Immature natural killer cell (primary cell): ENCODE measurements around the gene HFE. TPM values are rescaled to one million over a fixed set of nuclear protein-coding genes. Genes with fewer than 3 reads are reported as not detected.
"Not testable (repeated sequence)": the region's sequence is repeated elsewhere in the genome, so short reads cannot be mapped to it uniquely, and the experiment has no call there.

Experiments used
- DNase-seq, 3 donors: peaks; one replicate each; pipeline ENCODE4 v3.0.0; 2022; ENCODE audit warnings: mixed read lengths in 1 of 3
- H3K27ac Mint-ChIP-seq, 6 donors: one replicate each; pipeline ENCODE4 v1.8.0; 2020; ENCODE audit warnings: mixed read lengths in 6 of 6, mild to moderate bottlenecking in 5 of 6, inconsistent platforms in 4 of 6, moderate library complexity in 3 of 6
- H3K27me3 Mint-ChIP-seq, 3 donors: one replicate each; pipeline ENCODE4 v1.8.0; 2020 to 2021; ENCODE audit warnings: low read depth in 3 of 3, mild to moderate bottlenecking in 3 of 3, mixed read lengths in 3 of 3, moderate library complexity in 3 of 3, inconsistent platforms in 1 of 3
- H3K36me3 Mint-ChIP-seq, 3 donors: one replicate each; pipeline ENCODE4 v1.8.0; 2020; ENCODE audit warnings: mixed read lengths in 3 of 3, inconsistent platforms in 2 of 3, mild to moderate bottlenecking in 2 of 3
- H3K4me1 Mint-ChIP-seq, 2 donors: one replicate each; pipeline ENCODE4 v1.8.0; 2020; ENCODE audit warnings: inconsistent platforms in 2 of 2, mild to moderate bottlenecking in 2 of 2, mixed read lengths in 2 of 2, moderate library complexity in 1 of 2
- H3K4me3 Mint-ChIP-seq, 5 donors: one replicate each; pipeline ENCODE4 v1.8.0; 2020; ENCODE audit warnings: mild to moderate bottlenecking in 5 of 5, mixed read lengths in 5 of 5, inconsistent platforms in 3 of 5, moderate library complexity in 3 of 5
- H3K9me3 Mint-ChIP-seq, 6 donors: one replicate each; pipeline ENCODE4 v1.8.0; 2020; ENCODE audit warnings: mild to moderate bottlenecking in 6 of 6, mixed read lengths in 6 of 6, inconsistent platforms in 4 of 6, moderate library complexity in 3 of 6
- polyA plus RNA-seq, 3 donors: library from polyadenylated mRNA; unstranded; fragments of 300-500 nt; fragmentation: Illumina TruSeq; gene quantifications; one replicate each; pipeline ENCODE4 v1.2.3, GENCODE V29; 2021

HFE gene
- polyA plus RNA-seq, 3 donors from 2014 or later = 0.90 to 5.1 (median 1.8) TPM

- peaks cover 0 to 2% (median 0%) of the 10 kb centered on the region in 6 donors for H3K9me3 Mint-ChIP-seq
- DNase-seq = no peak
- H3K27me3 Mint-ChIP-seq = peaks cover 8 to 17% (median 12%) of the 10 kb centered on the region in 3 donors
- peaks cover 16 to 18% of the 10 kb centered on the region in 2 donors for H3K4me1 Mint-ChIP-seq
- H3K36me3 Mint-ChIP-seq = no peaks in the 10 kb centered on the region
- H3K4me3 Mint-ChIP-seq = no peak overlapping the region
- no peak overlapping the region for H3K27ac Mint-ChIP-seq
These were observed 20.7 kb downstream of the HFE start for GRCh38 chr6:26107935-26108334.

GRCh38 chr6:26109772-26110171, 22.5 kb downstream of the HFE start:
- H3K27me3 Mint-ChIP-seq = peaks cover 0 to 5% (median 4%) of the 10 kb centered on the region in 3 donors
- H3K9me3 Mint-ChIP-seq = peaks cover 0 to 2% (median 0%) of the 10 kb centered on the region in 6 donors
- H3K4me3 Mint-ChIP-seq = no peak overlapping the region
- peaks cover 0 to 3% (median 0%) of the 10 kb centered on the region in 3 donors for H3K36me3 Mint-ChIP-seq
- no peak for DNase-seq
- no peak overlapping the region for H3K27ac Mint-ChIP-seq
- H3K4me1 Mint-ChIP-seq = no peaks in the 10 kb centered on the region

DNA sequence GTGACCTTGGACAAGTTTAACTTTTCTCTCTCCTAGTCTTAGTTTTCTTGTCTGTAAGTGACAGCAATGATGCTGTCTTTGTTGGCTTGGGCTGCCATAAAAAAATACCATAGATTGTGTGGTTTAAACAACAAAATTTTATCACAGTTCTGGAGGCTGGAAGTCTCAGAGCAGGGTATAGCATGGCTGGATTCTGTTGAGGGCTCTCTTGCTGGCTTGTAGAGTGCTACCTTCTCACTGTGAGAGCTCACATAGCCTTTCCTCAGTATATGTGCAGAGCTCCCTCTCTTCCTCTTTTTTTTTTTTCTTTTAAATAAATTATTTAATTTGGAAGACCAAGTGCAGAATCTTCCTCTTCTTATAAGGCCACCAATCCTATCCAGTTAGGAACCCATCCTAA, 26.3 kb downstream of the HFE start:
- H3K4me1 Mint-ChIP-seq = no peaks in the 10 kb centered on the region
- no peaks in the 10 kb centered on the region for H3K9me3 Mint-ChIP-seq
- DNase-seq = no peak
- peaks cover 0 to 5% (median 4%) of the 10 kb centered on the region in 3 donors for H3K27me3 Mint-ChIP-seq
- no peak overlapping the region for H3K4me3 Mint-ChIP-seq
- H3K27ac Mint-ChIP-seq = no peak overlapping the region
- peaks cover 0 to 3% (median 0%) of the 10 kb centered on the region in 3 donors for H3K36me3 Mint-ChIP-seq

- peaks cover 0 to 4% (median 2%) of the 10 kb centered on the region in 3 donors for H3K27me3 Mint-ChIP-seq
- no peak overlapping the region for H3K27ac Mint-ChIP-seq
- H3K4me3 Mint-ChIP-seq = no peak overlapping the region
- peaks cover 0 to 3% (median 0%) of the 10 kb centered on the region in 3 donors for H3K36me3 Mint-ChIP-seq
- no peak for DNase-seq
- H3K9me3 Mint-ChIP-seq = no peaks in the 10 kb centered on the region
- no peaks in the 10 kb centered on the region for H3K4me1 Mint-ChIP-seq
These were observed 28.0 kb downstream of the HFE start for GRCh38 chr6:26115226-26115625.

DNA sequence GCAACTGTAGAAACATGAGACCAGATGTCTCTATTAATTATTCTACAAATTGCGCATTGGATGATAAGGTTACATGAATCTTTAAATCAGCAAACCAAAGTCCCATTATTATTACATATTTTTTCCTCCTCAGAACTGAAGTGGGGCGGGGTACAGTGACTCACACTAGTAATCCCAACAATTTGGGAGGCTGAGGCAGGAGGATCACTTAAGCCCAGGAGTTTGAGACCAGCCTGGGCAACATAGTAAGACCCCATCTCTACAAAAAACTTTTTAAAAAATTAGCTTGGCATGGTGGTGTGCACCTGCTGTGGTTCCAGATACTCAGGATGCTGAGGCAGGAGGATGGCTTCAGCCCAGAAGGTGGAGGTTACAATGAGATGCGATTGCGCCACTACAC, 29.0 kb downstream of the HFE start:
- no peak overlapping the region for H3K27ac Mint-ChIP-seq
- peaks cover 0 to 3% of the 10 kb centered on the region in 2 donors for H3K4me1 Mint-ChIP-seq
- peaks cover 0 to 6% (median 0%) of the 10 kb centered on the region in 3 donors for H3K36me3 Mint-ChIP-seq
- no peaks in the 10 kb centered on the region for H3K9me3 Mint-ChIP-seq
- no peak overlapping the region for H3K4me3 Mint-ChIP-seq
- peaks cover 0 to 4% (median 2%) of the 10 kb centered on the region in 3 donors for H3K27me3 Mint-ChIP-seq
- DNase-seq = no peak

GRCh38 chr6:26118999-26119398, 31.8 kb downstream of the HFE start:
- no peak overlapping the region for H3K27ac Mint-ChIP-seq
- H3K4me3 Mint-ChIP-seq = no peak overlapping the region
- no peaks in the 10 kb centered on the region for H3K9me3 Mint-ChIP-seq
- peaks cover 0 to 6% (median under 1%) of the 10 kb centered on the region in 3 donors for H3K36me3 Mint-ChIP-seq
- H3K4me1 Mint-ChIP-seq = peaks cover 11 to 17% of the 10 kb centered on the region in 2 donors
- DNase-seq = no peak
- H3K27me3 Mint-ChIP-seq = peaks cover 13 to 14% (median 13%) of the 10 kb centered on the region in 3 donors

- H3K4me3 Mint-ChIP-seq, H3K27ac Mint-ChIP-seq, DNase-seq, H3K36me3 Mint-ChIP-seq, H3K9me3 Mint-ChIP-seq: not testable (repeated sequence)
- H3K27me3 Mint-ChIP-seq = peaks cover 19 to 21% (median 19%) of the 10 kb centered on the region in 3 donors
- peaks cover 11 to 17% of the 10 kb centered on the region in 2 donors for H3K4me1 Mint-ChIP-seq
These were observed 32.9 kb downstream of the HFE start for GRCh38 chr6:26120115-26120514.

DNA sequence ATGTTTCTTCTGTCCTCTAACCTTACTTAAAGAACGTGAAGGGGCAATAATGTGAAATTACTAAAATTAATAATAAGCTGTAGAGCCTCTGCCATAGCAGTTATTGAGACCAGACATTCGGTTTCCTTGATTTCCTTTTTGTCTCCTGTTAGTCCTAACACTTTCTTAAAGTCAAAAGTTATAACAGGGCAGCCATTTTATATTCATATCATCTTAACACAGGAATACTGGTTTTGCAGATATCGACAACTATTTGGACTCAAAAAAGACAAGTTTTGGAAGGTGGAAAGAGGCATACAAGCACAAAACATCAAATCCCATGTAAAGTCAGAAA, 33.5 kb downstream of the HFE start:
- H3K36me3 Mint-ChIP-seq = peaks cover 0 to 8% (median 6%) of the 10 kb centered on the region in 3 donors
- peak overlapping the region in 2 of 6 donors; percentile 56 to 86 for H3K27ac Mint-ChIP-seq
- no peak overlapping the region for H3K4me3 Mint-ChIP-seq

DNA sequence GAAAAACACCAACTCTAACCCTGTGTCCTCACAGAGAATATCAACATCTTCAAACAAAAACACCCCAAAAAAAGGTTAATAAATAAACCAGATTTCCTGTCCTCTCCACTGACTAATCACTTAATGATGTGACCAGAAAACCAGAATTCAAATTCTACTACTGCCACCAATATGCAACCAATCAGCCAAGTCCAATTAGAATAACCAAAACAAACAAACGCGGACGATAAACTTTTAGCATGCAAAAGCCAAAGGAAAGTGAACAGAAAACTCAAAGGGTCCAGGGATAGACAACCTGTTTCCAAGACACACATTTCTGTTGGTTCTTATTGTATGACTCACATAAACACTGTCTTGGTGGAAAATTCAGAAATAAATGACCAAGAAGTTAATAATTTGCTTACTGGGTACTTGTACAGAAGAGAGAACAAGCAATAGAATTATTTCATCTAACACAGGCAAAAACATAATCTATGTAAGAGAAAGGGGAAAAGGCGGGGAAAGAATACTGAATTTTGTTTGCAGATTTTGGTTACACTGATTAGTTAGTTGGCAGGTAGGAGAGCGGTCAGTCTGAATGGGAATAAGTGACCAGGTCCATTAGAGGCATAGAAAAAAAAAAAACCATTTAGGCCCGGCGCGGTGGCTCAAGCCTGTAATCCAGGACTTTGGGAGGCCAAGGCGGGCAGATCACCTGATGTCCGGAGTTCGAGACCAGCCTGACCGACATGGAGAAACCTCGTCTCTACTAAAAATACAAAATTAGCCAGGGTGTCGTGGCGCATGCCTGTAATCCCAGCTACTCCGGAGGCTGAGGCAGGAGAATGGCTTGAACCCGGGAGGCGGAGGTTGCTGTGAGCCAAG, 34.1 kb downstream of the HFE start:
- no peak for DNase-seq
- H3K27ac Mint-ChIP-seq = peak overlapping the region in 5 of 6 donors; percentile 53 to 86 (median 64)
- peaks cover 19 to 21% (median 21%) of the 10 kb centered on the region in 3 donors for H3K27me3 Mint-ChIP-seq
- peak overlapping the region in 3 of 5 donors; percentile 15 to 58 (median 19) for H3K4me3 Mint-ChIP-seq
- H3K9me3 Mint-ChIP-seq = no peaks in the 10 kb centered on the region
- peaks cover 15 to 22% of the 10 kb centered on the region in 2 donors for H3K4me1 Mint-ChIP-seq
- H3K36me3 Mint-ChIP-seq = peaks cover 0 to 8% (median 6%) of the 10 kb centered on the region in 3 donors

More for the DNA sequence above, 33.5 kb downstream of the HFE start:
- Mint-ChIP-seq H3K4me1 (peaks cover 11 to 17% of the 10 kb centered on the region in 2 donors), H3K9me3 (no peaks in the 10 kb centered on the region), H3K27me3 (peaks cover 19 to 21% (median 19%) of the 10 kb centered on the region in 3 donors)
- no peak for DNase-seq

GRCh38 chr6:26122005-26122388, 34.8 kb downstream of the HFE start:
- Mint-ChIP-seq H3K27me3 (peaks cover 19 to 22% (median 21%) of the 10 kb centered on the region in 3 donors), H3K36me3 (peaks cover 0 to 8% (median 6%) of the 10 kb centered on the region in 3 donors), H3K27ac (peak overlapping the region; percentile 97 to 100 (median 98)), H3K9me3 (no peaks in the 10 kb centered on the region), H3K4me3 (peak overlapping the region in 2 of 5 donors; percentile 96 to 99), H3K4me1 (peaks cover 22 to 29% of the 10 kb centered on the region in 2 donors)
- DNase-seq = no peak

- Mint-ChIP-seq H3K27me3 (peaks cover 19 to 22% (median 21%) of the 10 kb centered on the region in 3 donors), H3K4me3 (peak overlapping the region; percentile 96 to 100 (median 99)), H3K27ac (peak overlapping the region; percentile 97 to 100 (median 98)), H3K9me3 (no peaks in the 10 kb centered on the region), H3K36me3 (peaks cover 0 to 8% (median 6%) of the 10 kb centered on the region in 3 donors), H3K4me1 (peaks cover 26 to 33% of the 10 kb centered on the region in 2 donors)
- DNase-seq = no peak
These were observed 35.2 kb downstream of the HFE start for GRCh38 chr6:26122402-26122792.

- Mint-ChIP-seq H3K4me3 (peak overlapping the region; percentile 96 to 100 (median 99)), H3K9me3 (no peaks in the 10 kb centered on the region), H3K27ac (peak overlapping the region; percentile 97 to 100 (median 98)), H3K4me1 (peaks cover 32 to 38% of the 10 kb centered on the region in 2 donors), H3K27me3 (peaks cover 19 to 22% (median 21%) of the 10 kb centered on the region in 3 donors), H3K36me3 (peaks cover 0 to 8% (median 6%) of the 10 kb centered on the region in 3 donors)
- DNase-seq = peak; percentile 90 to 94 (median 92)
These were observed 35.8 kb downstream of the HFE start for GRCh38 chr6:26122793-26123674.

DNA sequence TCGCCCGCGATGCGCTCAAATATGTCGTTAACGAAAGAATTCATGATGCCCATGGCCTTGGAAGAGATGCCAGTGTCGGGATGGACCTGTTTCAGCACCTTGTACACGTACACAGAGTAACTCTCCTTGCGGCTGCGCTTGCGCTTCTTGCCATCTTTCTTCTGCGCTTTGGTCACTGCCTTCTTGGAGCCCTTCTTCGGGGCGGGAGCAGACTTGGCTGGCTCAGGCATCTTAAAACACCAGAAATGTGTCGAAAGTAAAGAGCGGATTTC, 36.4 kb downstream of the HFE start:
- H3K4me3 Mint-ChIP-seq = peak overlapping the region; percentile 96 to 100 (median 99)

More for the DNA sequence above, 36.4 kb downstream of the HFE start:
- H3K27ac Mint-ChIP-seq = peak overlapping the region; percentile 97 to 100 (median 98)
- H3K9me3 Mint-ChIP-seq = no peaks in the 10 kb centered on the region
- H3K27me3 Mint-ChIP-seq = peaks cover 19 to 22% (median 21%) of the 10 kb centered on the region in 3 donors
- peaks cover 5 to 13% (median 11%) of the 10 kb centered on the region in 3 donors for H3K36me3 Mint-ChIP-seq
- H3K4me1 Mint-ChIP-seq = peaks cover 38 to 44% of the 10 kb centered on the region in 2 donors
- no peak for DNase-seq
